NCI-H510A (cell line): ENCODE results near the gene DXO.
"Not testable (repeated sequence)": the region's sequence is repeated elsewhere in the genome, so short reads cannot be mapped to it uniquely, and the experiment has no call there.

Experiments used
- DNase-seq: peaks from one replicate; lab custom pipeline; 2025; lab: John Stamatoyannopoulos, UW

The DXO gene

DNA sequence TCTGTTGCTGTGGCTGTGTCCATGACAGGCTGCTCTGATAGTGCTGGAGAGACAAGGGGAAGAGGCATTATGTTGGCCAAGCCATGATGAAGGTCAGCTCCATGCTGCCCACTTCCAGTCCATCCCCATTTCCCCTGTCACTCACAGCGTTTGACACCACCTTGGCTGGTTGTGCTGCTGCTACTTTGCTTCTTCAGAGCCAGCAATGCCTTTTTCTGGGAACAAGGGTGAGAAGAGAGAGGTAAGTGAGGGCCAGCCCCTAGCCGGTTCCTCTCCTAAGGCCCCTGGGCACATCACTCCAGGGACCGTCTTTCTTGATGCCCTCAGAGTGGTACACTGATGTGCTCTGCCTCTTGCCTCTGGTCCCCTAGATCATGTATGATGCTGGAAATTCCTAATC lies 15.1 kb downstream of the DXO start:
- DNase-seq, result no peak

- DNase-seq, result no peak
These were observed 17.4 kb downstream of the DXO start for GRCh38 chr6:31954511-31954910.

GRCh38 chr6:31952890-31953289 lies 19.0 kb downstream of the DXO start:
- DNase-seq, result no peak

DNA sequence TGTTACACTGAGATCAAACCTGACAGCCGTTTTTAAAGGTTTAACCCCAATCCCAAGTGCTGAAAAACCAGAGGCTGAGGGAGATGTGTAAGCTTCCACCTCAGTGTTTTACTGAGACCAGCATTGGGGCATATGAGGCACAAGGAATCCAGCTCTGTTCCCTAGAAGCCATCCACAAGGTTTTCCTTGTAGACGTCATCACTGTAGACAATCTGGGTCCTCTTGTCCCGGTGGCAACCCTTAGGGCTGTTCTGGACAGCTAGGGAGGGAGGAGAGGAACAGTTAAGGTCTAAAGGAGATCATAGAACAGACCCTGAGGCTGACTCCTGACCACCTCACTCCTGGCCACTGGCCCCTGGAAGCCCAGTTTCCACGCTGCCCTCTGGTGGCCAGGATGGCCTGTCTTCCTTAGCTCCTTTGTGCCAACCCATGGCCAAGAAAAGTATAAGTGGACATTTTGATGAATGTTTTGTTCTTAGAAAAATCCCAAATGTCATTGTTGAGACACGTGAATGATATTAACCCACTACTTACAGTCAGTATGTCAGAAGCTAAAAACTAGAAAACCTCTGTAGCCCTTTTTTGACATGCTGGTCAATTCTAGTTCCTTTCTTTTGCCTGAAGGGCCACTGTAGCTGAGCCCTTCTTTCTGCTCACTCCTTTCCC lies 19.7 kb downstream of the DXO start:
- DNase-seq, result no peak

DNA sequence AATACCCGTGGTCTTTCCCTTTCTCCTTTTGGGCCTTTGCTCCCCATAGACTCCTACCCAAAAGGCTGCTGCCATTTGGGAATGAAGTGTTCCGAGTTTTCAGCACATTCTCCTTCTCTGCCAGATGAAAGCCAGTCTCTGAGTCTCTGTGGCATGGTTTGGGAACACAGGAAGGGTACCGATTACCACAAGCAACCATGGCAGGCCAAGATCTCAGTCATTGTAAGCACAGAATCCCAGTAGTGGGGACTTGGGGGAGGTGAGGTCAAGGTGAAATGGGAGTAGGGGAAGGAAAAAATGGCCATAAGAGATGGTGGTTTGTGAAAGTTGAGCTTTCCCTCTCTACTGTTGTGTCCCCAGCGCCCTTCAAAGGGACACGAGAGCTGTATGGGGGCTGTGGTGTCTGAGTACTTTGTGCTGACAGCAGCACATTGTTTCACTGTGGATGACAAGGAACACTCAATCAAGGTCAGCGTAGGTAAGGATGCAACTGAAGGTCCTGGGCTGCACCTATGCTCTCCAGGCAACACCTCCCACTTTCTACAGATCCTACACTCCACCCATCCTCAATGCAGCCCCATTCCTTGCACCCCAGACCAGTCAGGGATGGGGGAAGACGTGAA lies 21.9 kb downstream of the DXO start:
- no peak for DNase-seq

- no peak for DNase-seq
These were observed 23.1 kb downstream of the DXO start for GRCh38 chr6:31948753-31949413.

GRCh38 chr6:31948306-31948705 lies 23.6 kb downstream of the DXO start:
- no peak for DNase-seq

DNA sequence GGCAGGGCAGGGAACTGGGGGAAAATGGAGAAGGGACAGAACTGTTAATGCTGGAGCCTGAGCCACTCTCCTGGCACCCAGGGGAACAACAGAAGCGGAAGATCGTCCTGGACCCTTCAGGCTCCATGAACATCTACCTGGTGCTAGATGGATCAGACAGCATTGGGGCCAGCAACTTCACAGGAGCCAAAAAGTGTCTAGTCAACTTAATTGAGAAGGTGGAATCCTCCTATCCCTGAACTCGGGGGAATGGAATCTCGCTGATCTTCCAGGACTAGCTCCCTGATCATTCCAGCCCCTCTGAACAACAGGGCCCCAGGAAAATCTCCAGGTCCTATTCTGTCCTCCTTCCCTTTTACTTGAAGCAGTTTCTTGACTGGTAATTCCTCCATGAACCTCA lies 24.1 kb downstream of the DXO start:
- DNase-seq, result no peak

GRCh38 chr6:31947070-31947675 lies 24.8 kb downstream of the DXO start:
- DNase-seq, result no peak

DNA sequence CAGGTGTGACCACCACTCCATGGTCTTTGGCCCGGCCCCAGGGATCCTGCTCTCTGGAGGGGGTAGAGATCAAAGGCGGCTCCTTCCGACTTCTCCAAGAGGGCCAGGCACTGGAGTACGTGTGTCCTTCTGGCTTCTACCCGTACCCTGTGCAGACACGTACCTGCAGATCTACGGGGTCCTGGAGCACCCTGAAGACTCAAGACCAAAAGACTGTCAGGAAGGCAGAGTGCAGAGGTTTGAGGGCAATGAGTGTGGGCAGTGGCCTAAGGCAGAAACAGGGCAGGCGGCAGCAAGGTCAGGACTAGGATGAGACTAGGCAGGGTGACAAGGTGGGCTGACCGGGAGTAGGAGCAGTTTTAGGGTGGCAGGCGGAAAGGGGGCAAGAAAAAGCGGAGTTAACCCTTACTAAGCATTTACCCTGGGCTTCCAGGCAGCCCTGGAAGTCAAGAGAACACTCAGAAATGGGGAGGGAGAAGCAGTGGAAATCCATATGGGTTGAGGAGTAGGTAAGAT lies 25.5 kb downstream of the DXO start:
- DNase-seq, result no peak

GRCh38 chr6:31945507-31946369 lies 26.2 kb downstream of the DXO start, which contains the start of gene CFB:
TSS of gene CFB (plus strand) at chr6:31946095. CDS start at chr6:31946222, 127 bp downstream.
- no peak for DNase-seq

- no peak for DNase-seq
These were observed 26.8 kb downstream of the DXO start for GRCh38 chr6:31945154-31945506.

DNA sequence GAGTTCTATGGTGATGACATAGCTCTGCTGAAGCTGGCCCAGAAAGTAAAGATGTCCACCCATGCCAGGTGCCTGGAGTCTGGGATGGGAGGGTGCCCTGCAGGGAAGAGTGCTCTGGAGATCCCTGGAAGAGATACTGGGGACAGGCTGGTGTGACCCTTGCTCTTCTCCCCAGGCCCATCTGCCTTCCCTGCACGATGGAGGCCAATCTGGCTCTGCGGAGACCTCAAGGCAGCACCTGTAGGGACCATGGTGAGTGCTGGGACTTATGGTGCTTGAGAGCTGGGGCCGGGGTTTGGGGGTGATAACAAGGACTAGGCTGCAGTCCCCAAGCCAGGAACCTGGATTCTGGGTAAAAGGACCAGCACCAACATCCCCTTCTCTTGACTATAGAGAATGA lies 28.2 kb downstream of the DXO start:
- no peak for DNase-seq

GRCh38 chr6:31940256-31940664 lies 31.7 kb downstream of the DXO start:
- DNase-seq, result no peak

- no peak for DNase-seq
These were observed 36.1 kb downstream of the DXO start for GRCh38 chr6:31935823-31936222.

DNA sequence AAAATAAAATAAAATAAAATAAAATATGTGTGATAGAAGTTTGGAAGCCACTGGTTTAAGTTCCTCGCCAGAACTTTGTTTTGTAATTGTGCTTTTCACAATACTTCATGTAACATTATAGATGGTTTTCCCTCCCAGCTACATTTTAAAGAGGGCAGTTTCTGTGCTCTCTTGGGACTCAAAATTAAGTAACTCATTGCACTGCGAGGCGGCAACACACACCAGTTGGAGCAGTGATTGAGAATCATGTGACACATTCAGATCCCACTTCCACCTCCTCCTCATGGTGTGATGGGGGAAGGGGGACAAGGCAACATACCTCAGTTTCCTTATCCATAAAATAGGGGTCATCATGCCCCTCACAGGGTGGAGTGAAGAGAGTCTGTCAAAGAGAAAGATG lies 36.9 kb downstream of the DXO start:
- no peak for DNase-seq

GRCh38 chr6:31933537-31933936 lies 38.4 kb downstream of the DXO start:
- DNase-seq, result no peak

GRCh38 chr6:31932137-31932536 lies 39.8 kb downstream of the DXO start:
- DNase-seq, result not testable (repeated sequence)

GRCh38 chr6:31930962-31931361 lies 41.0 kb downstream of the DXO start:
- no peak for DNase-seq

- DNase-seq, result no peak
These were observed 43.3 kb downstream of the DXO start for GRCh38 chr6:31928672-31928939.

DNA sequence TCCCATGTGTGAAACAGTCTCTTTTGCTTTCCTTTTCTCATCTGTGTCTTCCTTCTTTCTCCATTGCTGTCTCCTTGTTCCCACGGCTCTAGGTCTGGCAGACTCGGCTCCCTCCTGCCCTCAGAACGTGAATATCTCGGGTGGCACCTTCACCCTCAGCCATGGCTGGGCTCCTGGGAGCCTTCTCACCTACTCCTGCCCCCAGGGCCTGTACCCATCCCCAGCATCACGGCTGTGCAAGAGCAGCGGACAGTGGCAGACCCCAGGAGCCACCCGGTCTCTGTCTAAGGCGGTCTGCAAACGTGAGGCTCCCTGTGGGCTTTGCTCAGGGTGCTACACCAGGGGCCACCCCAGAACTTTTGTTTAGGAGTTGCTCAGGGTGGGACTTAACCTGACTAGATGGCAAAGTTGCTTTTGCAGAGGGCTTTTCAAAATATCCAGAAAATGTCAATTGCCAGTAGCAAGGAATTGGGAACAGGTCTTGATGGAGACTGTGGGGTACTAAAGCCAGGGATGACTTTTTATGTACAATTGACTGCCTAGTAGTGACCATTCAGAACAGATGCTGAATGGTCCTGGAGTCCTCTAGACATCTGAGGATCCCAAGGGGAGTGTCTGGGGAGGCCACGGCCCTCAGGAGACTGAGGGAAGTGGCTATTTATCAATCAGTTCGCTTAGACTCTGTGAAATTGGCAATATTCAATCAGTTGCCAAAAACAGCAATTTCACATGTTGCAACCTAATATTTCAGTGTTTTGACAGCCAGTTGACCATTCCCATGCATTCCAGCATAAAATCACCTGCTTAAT lies 43.9 kb downstream of the DXO start:
- no peak for DNase-seq
